ENCODE results near the gene MYLK4. TPM values are rescaled to one million over a fixed set of nuclear protein-coding genes. Genes with fewer than 3 reads are reported as not detected.
A peak's percentile ranks its signal among the peaks of the same experiment; 100 is the strongest.

The MYLK4 gene
- total and polyA plus RNA-seq, 2 of the 13 experiments (the other 11 are each of a cell fraction or from before 2014, with no cell fraction given): 0.26 to 0.29 TPM

DNA sequence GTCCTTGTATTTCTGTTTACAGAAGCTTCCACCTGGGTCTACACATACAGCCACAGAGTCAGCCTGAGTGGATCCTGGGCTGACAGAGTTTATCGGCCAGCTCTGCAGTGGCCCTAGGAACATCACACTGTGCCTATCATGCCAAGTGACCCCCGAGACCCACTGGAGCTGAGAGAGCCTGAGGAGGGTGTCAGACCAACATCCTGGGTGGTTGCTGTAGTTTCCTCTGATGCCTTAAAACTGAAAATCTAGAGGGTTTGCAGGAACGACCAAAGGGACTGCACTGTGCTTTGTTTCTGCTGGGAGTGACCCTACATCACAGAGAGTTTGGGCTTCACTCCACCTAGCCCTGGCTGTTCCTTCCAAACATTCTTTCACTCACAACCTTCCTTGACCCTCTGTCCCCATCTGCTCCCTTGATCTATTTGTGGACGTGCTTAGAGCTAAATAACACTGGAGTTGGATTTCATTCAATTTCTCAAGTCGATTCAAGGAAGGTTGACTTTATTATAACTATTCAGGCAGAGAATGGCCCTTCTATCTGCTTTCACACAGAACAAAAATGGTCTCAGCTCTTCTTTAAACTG is 18.1 kb downstream of the MYLK4 start:
- ChIA-PET CTCF (ENCODE audit: low intra/inter-chr PET ratio, low total read pairs) (no interaction called here), POLR2A (no interaction called here)
- TF ChIP-seq TAF1 (CRISPR knock-in tag; IDR thresholded peaks at IDR 0.05) (no peak), ZNF883 (CRISPR knock-in tag; IDR thresholded peaks at IDR 0.05; ENCODE audit: not compliant biosample characterization) (no peak), GPN1 (CRISPR knock-in tag; IDR thresholded peaks at IDR 0.05; ENCODE audit: borderline replicate concordance) (no peak), NFE2L2 (IDR thresholded peaks at IDR 0.05; ENCODE audit: low read length) (no peak)
- H3K4me3 ChIP-seq (replicated peaks in 1 of 3; ENCODE audit: insufficient read depth in 1 of 3, low read depth in 2 of 3, low read length in 3 of 3): no peak overlapping the region
- no peaks in the 10 kb centered on the region for H3K9me3 ChIP-seq (ENCODE audit: low read length)
- ATAC-seq (peak; percentile 34; the same call in 1 of the 3 replicates), DNase-seq (ENCODE audit: low spot score) (no peak), FAIRE-seq (no peak)
- peaks cover 3 to 30% of the 10 kb centered on the region in 2 experiments; a peak in 2 of 5 replicates for H3K27me3 ChIP-seq (ENCODE audit: control insufficient read depth in 1 of 2, insufficient read depth in 2 of 2, low read length in 2 of 2)
- H3K4me1 ChIP-seq (ENCODE audit: insufficient read depth, low read length): no peaks in the 10 kb centered on the region
- intact Hi-C loops (cut with micrococcal nuclease; ENCODE audit: unreplicated experiment) (no loop called here), in situ Hi-C loops (cut with HindIII; ENCODE audit: extremely low pct_ligation_motif_present, low pct_unique_long_range_greater_than_20kb) (no loop called here)
- no peaks in the 10 kb centered on the region for H4K20me1 ChIP-seq (ENCODE audit: insufficient read depth, low read length)
- H3K79me2 ChIP-seq (ENCODE audit: insufficient read depth, low read length): no peaks in the 10 kb centered on the region
- 6% methylated on average over 4 of the region's 5 CpGs for WGBS (ENCODE audit: low lambda C conversion rate)
- H3K9ac ChIP-seq (ENCODE audit: insufficient read depth, low read depth, low read length): no peak overlapping the region
- no peak overlapping the region for H2AFZ ChIP-seq (ENCODE audit: low read length)
- no peaks in the 10 kb centered on the region for H3K36me3 ChIP-seq (replicated peaks in 1 of 2; ENCODE audit: control insufficient read depth in 1 of 2, insufficient read depth in 2 of 2, low read length in 2 of 2)
- no peak overlapping the region for H3K4me2 ChIP-seq (ENCODE audit: low read depth, low read length)
- no TSS peak for BruUV-seq (replicated peaks)
- no peak overlapping the region for H3K27ac ChIP-seq (ENCODE audit: extremely low read length, insufficient read depth, low read length)

DNA sequence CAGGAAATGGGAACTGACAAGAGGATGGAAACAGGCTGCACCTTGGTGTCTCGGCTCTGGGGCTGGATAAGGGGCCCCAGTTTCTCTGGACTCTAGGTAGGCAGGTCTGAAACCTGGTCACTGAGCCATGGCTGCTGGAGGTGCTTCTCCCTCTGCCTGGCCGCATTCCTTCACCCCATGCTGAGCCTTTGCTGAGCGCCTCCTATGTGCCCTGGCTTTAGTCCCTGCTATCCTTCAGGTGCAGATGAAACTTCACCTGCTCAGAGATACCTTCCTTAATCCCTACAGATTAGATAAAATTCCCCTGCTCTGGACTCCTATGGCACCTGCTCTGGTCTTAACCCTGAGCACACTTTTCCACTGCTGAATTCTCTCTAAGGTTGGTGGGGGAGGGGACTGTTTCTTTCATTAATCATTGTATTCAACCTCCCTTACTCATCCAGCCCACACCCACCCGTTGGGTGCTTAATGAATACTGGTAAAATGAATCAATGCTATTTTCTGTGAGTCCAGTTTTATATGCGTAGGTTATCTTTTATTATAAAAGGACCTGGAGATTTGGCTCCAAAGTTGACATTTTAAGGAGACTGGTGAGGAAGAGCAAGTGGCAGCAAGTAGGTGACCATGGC is 19.3 kb downstream of the MYLK4 start:
- Histone ChIP-seq H2AFZ (ENCODE audit: low read length) (no peak overlapping the region), H3K79me2 (ENCODE audit: insufficient read depth, low read length) (no peaks in the 10 kb centered on the region), H3K4me2 (ENCODE audit: low read depth, low read length) (no peak overlapping the region), H3K4me3 (replicated peaks in 1 of 3; ENCODE audit: insufficient read depth in 1 of 3, low read depth in 2 of 3, low read length in 3 of 3) (no peak overlapping the region), H3K9ac (ENCODE audit: insufficient read depth, low read depth, low read length) (no peak overlapping the region), H4K20me1 (ENCODE audit: insufficient read depth, low read length) (no peaks in the 10 kb centered on the region), H3K27ac (ENCODE audit: extremely low read length, insufficient read depth, low read length) (no peak overlapping the region), H3K4me1 (ENCODE audit: insufficient read depth, low read length) (no peaks in the 10 kb centered on the region), H3K27me3 (ENCODE audit: control insufficient read depth in 1 of 2, insufficient read depth in 2 of 2, low read length in 2 of 2) (peaks cover 3 to 30% of the 10 kb centered on the region in 2 experiments; a peak in 2 of 5 replicates), H3K9me3 (ENCODE audit: low read length) (no peaks in the 10 kb centered on the region), H3K36me3 (replicated peaks in 1 of 2; ENCODE audit: control insufficient read depth in 1 of 2, insufficient read depth in 2 of 2, low read length in 2 of 2) (no peaks in the 10 kb centered on the region)
- ChIA-PET CTCF (ENCODE audit: low intra/inter-chr PET ratio, low total read pairs) (no interaction called here), POLR2A (no interaction called here)
- DNase-seq (ENCODE audit: low spot score): no peak
- intact Hi-C loops (cut with micrococcal nuclease; ENCODE audit: unreplicated experiment): no loop called here
- WGBS (ENCODE audit: low lambda C conversion rate): 30% methylated on average over 5 of the region's 5 CpGs
- ATAC-seq: no peak; the same call in 2 of the 3 replicates
- in situ Hi-C loops (cut with HindIII; ENCODE audit: extremely low pct_ligation_motif_present, low pct_unique_long_range_greater_than_20kb): no loop called here
- no TSS peak for BruUV-seq (replicated peaks)
- no peak for FAIRE-seq
- TF ChIP-seq, protein P1, sequence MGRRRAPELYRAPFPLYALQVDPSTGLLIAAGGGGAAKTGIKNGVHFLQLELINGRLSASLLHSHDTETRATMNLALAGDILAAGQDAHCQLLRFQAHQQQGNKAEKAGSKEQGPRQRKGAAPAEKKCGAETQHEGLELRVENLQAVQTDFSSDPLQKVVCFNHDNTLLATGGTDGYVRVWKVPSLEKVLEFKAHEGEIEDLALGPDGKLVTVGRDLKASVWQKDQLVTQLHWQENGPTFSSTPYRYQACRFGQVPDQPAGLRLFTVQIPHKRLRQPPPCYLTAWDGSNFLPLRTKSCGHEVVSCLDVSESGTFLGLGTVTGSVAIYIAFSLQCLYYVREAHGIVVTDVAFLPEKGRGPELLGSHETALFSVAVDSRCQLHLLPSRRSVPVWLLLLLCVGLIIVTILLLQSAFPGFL (CRISPR knock-in tag; IDR thresholded peaks at IDR 0.05): no peak
- TF ChIP-seq ZNF678 (CRISPR knock-in tag; IDR thresholded peaks at IDR 0.05) (no peak), GTF2F1 (IDR thresholded peaks at IDR 0.05; ENCODE audit: low read length) (no peak), ZSCAN12 (CRISPR knock-in tag; IDR thresholded peaks at IDR 0.05) (no peak), SMAD1 (CRISPR knock-in tag; IDR thresholded peaks at IDR 0.05; ENCODE audit: borderline replicate concordance, low read depth) (no peak), ADNP (CRISPR knock-in tag; IDR thresholded peaks at IDR 0.05) (no peak)
- TF ChIP-seq, protein P2, sequence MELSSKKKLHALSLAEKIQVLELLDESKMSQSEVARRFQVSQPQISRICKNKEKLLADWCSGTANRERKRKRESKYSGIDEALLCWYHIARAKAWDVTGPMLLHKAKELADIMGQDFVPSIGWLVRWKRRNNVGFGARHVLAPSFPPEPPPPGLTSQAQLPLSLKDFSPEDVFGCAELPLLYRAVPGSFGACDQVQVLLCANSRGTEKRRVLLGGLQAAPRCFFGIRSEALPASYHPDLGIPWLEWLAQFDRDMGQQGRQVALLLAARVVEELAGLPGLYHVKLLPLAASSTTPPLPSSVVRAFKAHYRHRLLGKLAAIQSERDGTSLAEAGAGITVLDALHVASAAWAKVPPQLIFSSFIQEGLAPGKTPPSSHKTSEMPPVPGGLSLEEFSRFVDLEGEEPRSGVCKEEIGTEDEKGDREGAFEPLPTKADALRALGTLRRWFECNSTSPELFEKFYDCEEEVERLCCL (CRISPR knock-in tag; IDR thresholded peaks at IDR 0.05; ENCODE audit: borderline replicate concordance): no peak
- TF ChIP-seq, protein P3, sequence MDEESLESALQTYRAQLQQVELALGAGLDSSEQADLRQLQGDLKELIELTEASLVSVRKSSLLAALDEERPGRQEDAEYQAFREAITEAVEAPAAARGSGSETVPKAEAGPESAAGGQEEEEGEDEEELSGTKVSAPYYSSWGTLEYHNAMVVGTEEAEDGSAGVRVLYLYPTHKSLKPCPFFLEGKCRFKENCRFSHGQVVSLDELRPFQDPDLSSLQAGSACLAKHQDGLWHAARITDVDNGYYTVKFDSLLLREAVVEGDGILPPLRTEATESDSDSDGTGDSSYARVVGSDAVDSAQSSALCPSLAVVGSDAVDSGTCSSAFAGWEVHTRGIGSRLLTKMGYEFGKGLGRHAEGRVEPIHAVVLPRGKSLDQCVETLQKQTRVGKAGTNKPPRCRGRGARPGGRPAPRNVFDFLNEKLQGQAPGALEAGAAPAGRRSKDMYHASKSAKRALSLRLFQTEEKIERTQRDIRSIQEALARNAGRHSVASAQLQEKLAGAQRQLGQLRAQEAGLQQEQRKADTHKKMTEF (CRISPR knock-in tag; IDR thresholded peaks at IDR 0.05): no peak

Data from HepG2 (cell line).